PC-3 (cell line): Measurements from ENCODE around the gene CFAP299.

ENCODE experiments used
- EZH2 ChIP-seq: fragments of 300-600 bp; sonication (generic); IDR thresholded peaks from one replicate; pipeline ENCODE4 v1.6.1; 2017; ENCODE audit warnings: antibody characterized with exemption, mild to moderate bottlenecking, low read length; ENCODE audit not compliant: unreplicated experiment
- EZH2phosphoT487 ChIP-seq: fragments of 300-600 bp; sonication (generic); IDR thresholded peaks from 2 replicates; pipeline ENCODE4 v1.6.1; 2018; ENCODE audit warnings: mild to moderate bottlenecking, antibody characterized with exemption, low read length, borderline replicate concordance
- TF ChIP-seq, protein P1 (sequence below): fragments of 300-600 bp; sonication (generic); conservative IDR thresholded peaks from 2 replicates; pipeline ENCODE4 v1.5.1; 2017; ENCODE audit warnings: antibody characterized with exemption, low read depth, mild to moderate bottlenecking, low read length

- TF ChIP-seq, protein P1, sequence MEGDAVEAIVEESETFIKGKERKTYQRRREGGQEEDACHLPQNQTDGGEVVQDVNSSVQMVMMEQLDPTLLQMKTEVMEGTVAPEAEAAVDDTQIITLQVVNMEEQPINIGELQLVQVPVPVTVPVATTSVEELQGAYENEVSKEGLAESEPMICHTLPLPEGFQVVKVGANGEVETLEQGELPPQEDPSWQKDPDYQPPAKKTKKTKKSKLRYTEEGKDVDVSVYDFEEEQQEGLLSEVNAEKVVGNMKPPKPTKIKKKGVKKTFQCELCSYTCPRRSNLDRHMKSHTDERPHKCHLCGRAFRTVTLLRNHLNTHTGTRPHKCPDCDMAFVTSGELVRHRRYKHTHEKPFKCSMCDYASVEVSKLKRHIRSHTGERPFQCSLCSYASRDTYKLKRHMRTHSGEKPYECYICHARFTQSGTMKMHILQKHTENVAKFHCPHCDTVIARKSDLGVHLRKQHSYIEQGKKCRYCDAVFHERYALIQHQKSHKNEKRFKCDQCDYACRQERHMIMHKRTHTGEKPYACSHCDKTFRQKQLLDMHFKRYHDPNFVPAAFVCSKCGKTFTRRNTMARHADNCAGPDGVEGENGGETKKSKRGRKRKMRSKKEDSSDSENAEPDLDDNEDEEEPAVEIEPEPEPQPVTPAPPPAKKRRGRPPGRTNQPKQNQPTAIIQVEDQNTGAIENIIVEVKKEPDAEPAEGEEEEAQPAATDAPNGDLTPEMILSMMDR, result no peak
- TF ChIP-seq EZH2, result no peak
- TF ChIP-seq EZH2phosphoT487, result no peak
These were observed 14.2 kb upstream of the CFAP299 start for GRCh38 chr4:80321341-80321740.
